HCT116 (cell line): ENCODE measurements around the gene TOR4A.

ENCODE experiments used
- EGR1 ChIP-seq: IDR thresholded peaks from 2 replicates; pipeline ENCODE4 v1.6.1; 2012; ENCODE audit warnings: low read depth
- POLR2A ChIP-seq: IDR thresholded peaks from 2 replicates; pipeline ENCODE4 v1.7.0; 2011; ENCODE audit warnings: borderline replicate concordance; ENCODE audit not compliant: insufficient read depth, insufficient read length; ENCODE audit errors: extremely low read depth
- POLR2AphosphoS5 ChIP-seq: IDR thresholded peaks from 2 replicates; pipeline ENCODE4 v1.6.1; 2011; ENCODE audit warnings: mild to moderate bottlenecking, low read depth, low read length, moderate library complexity
- REST ChIP-seq: IDR thresholded peaks from 2 replicates; pipeline ENCODE4 v1.6.1; 2012; ENCODE audit warnings: low read depth
- SIN3A ChIP-seq: IDR thresholded peaks from 2 replicates; pipeline ENCODE4 v1.6.1; 2012; ENCODE audit warnings: low read depth
- SRF ChIP-seq: IDR thresholded peaks from 2 replicates; pipeline ENCODE4 v1.6.1; 2012; ENCODE audit warnings: low read depth
- YY1 ChIP-seq: IDR thresholded peaks from 2 replicates; pipeline ENCODE4 v1.6.1; 2011; ENCODE audit warnings: low read length, low read depth, moderate library complexity, mild to moderate bottlenecking; ENCODE audit not compliant: insufficient replicate concordance; ENCODE audit errors: extremely low read depth
- ZNF274 ChIP-seq: fragments of 200-500 bp; sonication (Bioruptor generic); IDR thresholded peaks from 2 replicates; pipeline ENCODE4 v1.6.1; 2014; ENCODE audit warnings: mild to moderate bottlenecking, low read depth, low read length, inconsistent platforms
- TF ChIP-seq, protein P1 (sequence below), 3 experiments: fragments of 200-600 bp in 1 of 3; sonication (generic) in 1 of 3; IDR thresholded peaks in 2 of 3; conservative IDR thresholded peaks in 1 of 3; 2 replicates each; pipeline ENCODE4 v1.5.1; 2012 to 2017; ENCODE audit warnings: low read depth in 2 of 3, low read length in 2 of 3, antibody characterized with exemption in 1 of 3, borderline replicate concordance in 1 of 3, control low read depth in 1 of 3, mild to moderate bottlenecking in 1 of 3, mixed read lengths in 1 of 3, mixed run types in 1 of 3, moderate library complexity in 1 of 3; ENCODE audit not compliant: insufficient read depth in 1 of 3

GRCh38 chr9:137264067-137264466 is 13.5 kb upstream of the TOR4A start:
- TF ChIP-seq ZNF274 (no peak), REST (no peak), POLR2A (no peak), POLR2AphosphoS5 (no peak), YY1 (no peak), SRF (no peak), EGR1 (no peak), SIN3A (no peak)
- TF ChIP-seq, protein P1, sequence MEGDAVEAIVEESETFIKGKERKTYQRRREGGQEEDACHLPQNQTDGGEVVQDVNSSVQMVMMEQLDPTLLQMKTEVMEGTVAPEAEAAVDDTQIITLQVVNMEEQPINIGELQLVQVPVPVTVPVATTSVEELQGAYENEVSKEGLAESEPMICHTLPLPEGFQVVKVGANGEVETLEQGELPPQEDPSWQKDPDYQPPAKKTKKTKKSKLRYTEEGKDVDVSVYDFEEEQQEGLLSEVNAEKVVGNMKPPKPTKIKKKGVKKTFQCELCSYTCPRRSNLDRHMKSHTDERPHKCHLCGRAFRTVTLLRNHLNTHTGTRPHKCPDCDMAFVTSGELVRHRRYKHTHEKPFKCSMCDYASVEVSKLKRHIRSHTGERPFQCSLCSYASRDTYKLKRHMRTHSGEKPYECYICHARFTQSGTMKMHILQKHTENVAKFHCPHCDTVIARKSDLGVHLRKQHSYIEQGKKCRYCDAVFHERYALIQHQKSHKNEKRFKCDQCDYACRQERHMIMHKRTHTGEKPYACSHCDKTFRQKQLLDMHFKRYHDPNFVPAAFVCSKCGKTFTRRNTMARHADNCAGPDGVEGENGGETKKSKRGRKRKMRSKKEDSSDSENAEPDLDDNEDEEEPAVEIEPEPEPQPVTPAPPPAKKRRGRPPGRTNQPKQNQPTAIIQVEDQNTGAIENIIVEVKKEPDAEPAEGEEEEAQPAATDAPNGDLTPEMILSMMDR (IDR thresholded peaks at IDR 0.05 in 2 of 3, conservative IDR thresholded peaks at IDR 0.05 in 1 of 3; ENCODE audit: borderline replicate concordance in 1 of 3, insufficient read depth in 1 of 3, low read depth in 2 of 3, low read length in 2 of 3), result no peak
